ENCODE data around the gene QRFP.

Gene QRFP, protein sequence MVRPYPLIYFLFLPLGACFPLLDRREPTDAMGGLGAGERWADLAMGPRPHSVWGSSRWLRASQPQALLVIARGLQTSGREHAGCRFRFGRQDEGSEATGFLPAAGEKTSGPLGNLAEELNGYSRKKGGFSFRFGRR

GRCh38 chr9:130896233-130897014 lies at the start of gene QRFP:
TSS of gene QRFP (minus strand) at chr9:130896812. CDS start at chr9:130893838, 2,974 bp downstream.
- Histone ChIP-seq H3K9ac (no peak within 1 kb of the TSS), H3K27me3 (ENCODE audit: insufficient read depth, low read depth) (peaks cover 55% of the 10 kb centered on the region), H3K4me2 (no peak within 1 kb of the TSS), H3K36me3 (ENCODE audit: insufficient read depth) (no peaks in the 10 kb centered on the region), H2AFZ (ENCODE audit: low read depth) (no peak within 1 kb of the TSS), H3K4me1 (ENCODE audit: low read depth, poor library complexity, severe bottlenecking) (no peaks in the 10 kb centered on the region), H3K27ac (no peak within 1 kb of the TSS), H4K20me1 (ENCODE audit: insufficient read depth) (no peaks in the 10 kb centered on the region), H3K4me3 (IDR thresholded peaks at IDR 0.05; ENCODE audit: insufficient read depth, low read depth, low read length) (no peak within 1 kb of the TSS), H3K79me2 (ENCODE audit: insufficient read depth, low read depth) (no peaks in the 10 kb centered on the region)
- no peak for TF ChIP-seq CTCF (conservative IDR thresholded peaks at IDR 0.05; ENCODE audit: low read depth, low read length)

- Histone ChIP-seq H2AFZ (ENCODE audit: low read depth) (no peak overlapping the region), H3K9ac (no peak overlapping the region), H3K36me3 (ENCODE audit: insufficient read depth) (no peaks in the 10 kb centered on the region), H3K27ac (no peak overlapping the region), H3K27me3 (ENCODE audit: insufficient read depth, low read depth) (peaks cover 91% of the 10 kb centered on the region), H3K4me2 (no peak overlapping the region), H3K4me3 (IDR thresholded peaks at IDR 0.05; ENCODE audit: insufficient read depth, low read depth, low read length) (no peak overlapping the region), H4K20me1 (ENCODE audit: insufficient read depth) (no peaks in the 10 kb centered on the region), H3K79me2 (ENCODE audit: insufficient read depth, low read depth) (no peaks in the 10 kb centered on the region), H3K4me1 (ENCODE audit: low read depth, poor library complexity, severe bottlenecking) (no peaks in the 10 kb centered on the region)
- no peak for TF ChIP-seq CTCF (conservative IDR thresholded peaks at IDR 0.05; ENCODE audit: low read depth, low read length)
Measured at GRCh38 chr9:130945173-130945572, 48.6 kb upstream of the QRFP start.

DNA sequence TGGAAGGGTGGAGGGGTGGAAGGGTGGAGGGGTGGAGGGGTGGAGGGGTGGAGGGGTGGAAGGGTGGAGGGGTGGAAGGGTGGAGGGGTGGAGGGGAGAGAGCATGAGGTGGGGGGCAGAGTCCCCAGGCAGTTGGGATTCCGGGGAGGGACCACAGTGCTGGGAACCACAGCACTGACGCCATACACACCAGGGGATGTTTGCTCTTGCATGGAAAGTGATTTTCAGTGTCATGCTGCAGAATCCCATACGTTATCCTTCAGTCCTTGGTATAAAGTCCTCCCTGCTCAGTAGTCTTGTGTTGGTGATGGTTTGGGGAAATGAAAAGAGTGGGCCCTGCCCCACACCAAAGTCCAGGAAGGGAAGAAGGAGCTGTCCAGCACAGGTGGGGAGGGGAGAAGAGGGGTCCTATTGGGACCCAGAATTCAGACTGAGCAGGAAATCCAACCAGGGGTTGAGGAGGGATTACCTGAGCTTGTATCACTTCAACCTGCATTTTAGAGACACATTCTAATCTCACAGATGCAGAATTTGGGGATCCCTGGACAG lies 48.0 kb upstream of the QRFP start:
- H2AFZ ChIP-seq (ENCODE audit: low read depth): no peak overlapping the region
- H3K36me3 ChIP-seq (ENCODE audit: insufficient read depth): no peaks in the 10 kb centered on the region
- no peak for TF ChIP-seq CTCF (conservative IDR thresholded peaks at IDR 0.05; ENCODE audit: low read depth, low read length)
- H3K4me1 ChIP-seq (ENCODE audit: low read depth, poor library complexity, severe bottlenecking): no peaks in the 10 kb centered on the region
- H3K4me2 ChIP-seq: no peak overlapping the region
- H3K9ac ChIP-seq: no peak overlapping the region
- H3K27ac ChIP-seq: no peak overlapping the region
- no peaks in the 10 kb centered on the region for H4K20me1 ChIP-seq (ENCODE audit: insufficient read depth)
- no peak overlapping the region for H3K4me3 ChIP-seq (IDR thresholded peaks at IDR 0.05; ENCODE audit: insufficient read depth, low read depth, low read length)
- H3K27me3 ChIP-seq (ENCODE audit: insufficient read depth, low read depth): peaks cover 90% of the 10 kb centered on the region
- no peaks in the 10 kb centered on the region for H3K79me2 ChIP-seq (ENCODE audit: insufficient read depth, low read depth)

DNA sequence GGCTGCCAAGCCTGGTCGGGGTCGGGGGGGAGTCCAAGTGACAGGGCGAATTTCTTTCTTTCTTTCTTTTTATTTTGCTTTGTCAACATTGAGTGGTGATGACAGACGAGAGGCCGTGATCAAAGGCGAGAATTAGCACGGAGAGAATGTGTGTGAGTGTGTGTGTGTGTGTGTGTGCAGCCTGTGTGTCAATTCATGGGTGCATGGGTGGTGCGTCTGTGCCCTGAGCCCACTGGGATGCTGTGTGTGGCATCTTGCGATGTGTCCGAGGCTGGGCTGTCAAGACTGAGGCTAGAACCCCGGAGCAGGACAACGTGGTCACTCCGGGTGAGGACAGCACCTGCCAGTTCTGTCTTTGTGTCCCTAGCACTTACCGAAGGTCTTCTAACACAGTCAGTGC lies 47.2 kb upstream of the QRFP start:
- no peak for TF ChIP-seq CTCF (conservative IDR thresholded peaks at IDR 0.05; ENCODE audit: low read depth, low read length)
- Histone ChIP-seq H3K4me3 (IDR thresholded peaks at IDR 0.05; ENCODE audit: insufficient read depth, low read depth, low read length) (no peak overlapping the region), H4K20me1 (ENCODE audit: insufficient read depth) (no peaks in the 10 kb centered on the region), H3K9ac (no peak overlapping the region), H3K79me2 (ENCODE audit: insufficient read depth, low read depth) (no peaks in the 10 kb centered on the region), H3K27me3 (ENCODE audit: insufficient read depth, low read depth) (peaks cover 90% of the 10 kb centered on the region), H2AFZ (ENCODE audit: low read depth) (no peak overlapping the region), H3K27ac (no peak overlapping the region), H3K36me3 (ENCODE audit: insufficient read depth) (no peaks in the 10 kb centered on the region), H3K4me1 (ENCODE audit: low read depth, poor library complexity, severe bottlenecking) (no peaks in the 10 kb centered on the region), H3K4me2 (no peak overlapping the region)
